ENCODE measurements around the gene GRK5. TPM values are rescaled to one million over a fixed set of nuclear protein-coding genes. Genes with fewer than 3 reads are reported as not detected.

GRK5 gene
- total RNA-seq, 1 donor, result 10.6 TPM

DNA sequence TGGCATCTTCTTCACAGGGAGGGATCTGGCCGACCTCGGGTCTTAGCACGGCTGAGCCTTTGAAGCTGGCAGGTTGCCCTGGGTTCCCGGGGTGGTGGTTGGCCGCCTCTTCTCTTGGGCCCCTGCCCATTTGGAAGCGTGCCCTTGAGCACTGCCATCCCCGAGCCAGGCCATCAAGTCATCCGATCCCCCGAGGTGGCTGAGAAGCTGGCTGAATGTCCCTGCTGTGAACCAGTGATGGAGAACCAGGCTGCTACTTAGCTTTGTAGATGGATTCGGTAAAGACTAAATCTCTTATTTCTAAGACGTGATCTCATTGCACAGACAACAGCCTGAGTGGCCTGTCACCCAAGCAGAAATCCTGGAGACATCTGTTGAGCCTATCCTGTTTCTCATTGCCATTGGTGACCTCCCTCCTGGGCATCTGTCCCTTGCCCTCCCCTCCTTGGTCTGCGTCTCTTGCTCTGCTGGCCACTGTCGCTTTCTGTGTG lies 74.3 kb downstream of the GRK5 start:
- H3K4me3 ChIP-seq (ENCODE audit: low read length), result no peak overlapping the region
- H3K4me1 ChIP-seq (ENCODE audit: insufficient read depth, low read length), result peaks cover 33% of the 10 kb centered on the region
- H3K9me3 ChIP-seq (ENCODE audit: low read depth, low read length), result no peaks in the 10 kb centered on the region
- H3K27me3 ChIP-seq (ENCODE audit: insufficient read depth, low read length), result no peaks in the 10 kb centered on the region

DNA sequence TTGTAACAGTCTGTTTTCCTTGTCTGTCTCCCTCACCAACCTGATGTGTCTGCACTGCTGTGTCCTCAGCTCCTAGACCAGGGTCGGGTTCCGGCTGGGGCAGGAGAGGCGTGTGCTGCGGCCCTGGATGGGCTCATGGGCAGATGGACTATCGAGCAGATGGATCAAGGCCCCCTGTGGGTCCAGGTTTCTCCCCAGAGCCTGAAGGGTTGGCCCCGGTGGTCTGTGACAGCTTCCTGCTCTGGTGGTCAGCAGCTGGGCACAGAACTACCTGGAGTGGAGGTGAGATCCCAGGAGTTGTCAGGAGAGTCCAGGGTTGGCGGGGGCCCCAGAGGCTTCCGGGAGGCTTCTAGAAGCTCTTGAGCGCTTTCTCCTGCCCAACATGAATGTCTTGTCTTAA lies 75.1 kb downstream of the GRK5 start:
- Histone ChIP-seq H3K9me3 (ENCODE audit: low read depth, low read length) (no peaks in the 10 kb centered on the region), H3K4me1 (ENCODE audit: insufficient read depth, low read length) (peaks cover 36% of the 10 kb centered on the region), H3K4me3 (ENCODE audit: low read length) (no peak overlapping the region), H3K27me3 (ENCODE audit: insufficient read depth, low read length) (no peaks in the 10 kb centered on the region)

DNA sequence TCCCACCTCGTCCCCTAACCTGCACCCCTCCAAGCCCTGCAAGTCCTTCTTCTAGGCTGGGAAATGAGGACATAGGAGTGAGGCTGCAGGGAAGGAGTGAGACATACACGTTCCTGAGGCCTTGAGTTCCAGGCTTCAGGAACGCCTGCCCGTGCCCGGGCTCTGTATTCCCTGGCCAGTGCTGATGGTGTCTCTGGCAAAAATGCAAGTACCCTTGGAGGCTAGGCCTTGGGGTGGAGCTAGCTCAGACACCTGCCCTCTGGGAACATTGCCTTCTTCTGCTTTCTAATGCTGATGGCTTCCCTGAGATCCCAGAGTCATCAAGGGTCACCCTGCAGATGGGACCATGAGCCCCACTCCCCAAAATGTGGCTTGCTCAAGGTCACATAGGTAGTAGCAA lies 76.0 kb downstream of the GRK5 start:
- H3K4me1 ChIP-seq (ENCODE audit: insufficient read depth, low read length), result peaks cover 36% of the 10 kb centered on the region
- no peaks in the 10 kb centered on the region for H3K9me3 ChIP-seq (ENCODE audit: low read depth, low read length)
- no peak overlapping the region for H3K4me3 ChIP-seq (ENCODE audit: low read length)
- no peaks in the 10 kb centered on the region for H3K27me3 ChIP-seq (ENCODE audit: insufficient read depth, low read length)

DNA sequence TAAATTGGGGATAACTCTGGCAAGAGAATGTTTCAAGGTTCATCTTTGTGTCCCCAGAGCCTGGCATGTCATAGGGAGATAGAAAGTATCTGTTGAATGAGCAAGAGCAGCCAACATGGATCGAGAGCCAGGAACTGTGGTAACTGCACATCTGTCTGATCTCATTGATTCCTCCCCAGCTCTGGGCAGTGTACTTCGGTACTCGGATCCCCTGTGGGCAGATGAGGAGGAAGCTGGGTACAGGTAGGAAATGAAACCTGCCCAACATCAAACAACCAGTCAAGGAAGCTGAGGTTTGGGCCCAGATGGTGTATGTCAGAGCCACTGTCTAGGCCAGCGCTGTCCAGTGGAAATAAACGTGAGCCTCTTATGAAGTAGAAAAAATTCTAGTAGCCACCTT lies 76.4 kb downstream of the GRK5 start:
- no peaks in the 10 kb centered on the region for H3K27me3 ChIP-seq (ENCODE audit: insufficient read depth, low read length)
- H3K4me3 ChIP-seq (ENCODE audit: low read length), result no peak overlapping the region
- H3K9me3 ChIP-seq (ENCODE audit: low read depth, low read length), result no peaks in the 10 kb centered on the region
- H3K4me1 ChIP-seq (ENCODE audit: insufficient read depth, low read length), result peaks cover 40% of the 10 kb centered on the region

DNA sequence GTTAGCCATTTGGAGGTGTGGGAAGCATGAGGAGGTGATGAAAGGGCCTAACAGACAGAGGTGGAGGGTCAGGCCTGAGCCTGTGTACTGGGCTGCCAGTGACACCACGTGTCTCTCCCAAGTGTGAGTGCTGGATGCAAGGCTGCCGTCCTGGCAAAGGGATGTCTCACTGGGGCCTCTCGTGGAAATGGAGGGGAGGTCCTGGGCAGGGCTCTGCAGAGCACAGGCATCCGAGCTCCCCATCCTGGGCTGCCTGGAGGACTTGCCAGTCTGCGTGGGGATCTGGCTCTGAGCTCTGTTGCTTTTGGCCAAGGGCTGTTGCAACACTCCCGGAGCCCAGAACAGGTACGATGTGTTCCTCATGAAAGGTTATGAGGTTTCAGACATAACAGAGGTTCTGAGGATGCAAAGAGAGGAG lies 77.3 kb downstream of the GRK5 start:
- Histone ChIP-seq H3K27me3 (ENCODE audit: insufficient read depth, low read length) (no peaks in the 10 kb centered on the region), H3K4me1 (ENCODE audit: insufficient read depth, low read length) (peaks cover 48% of the 10 kb centered on the region), H3K9me3 (ENCODE audit: low read depth, low read length) (no peaks in the 10 kb centered on the region), H3K4me3 (ENCODE audit: low read length) (no peak overlapping the region)

DNA sequence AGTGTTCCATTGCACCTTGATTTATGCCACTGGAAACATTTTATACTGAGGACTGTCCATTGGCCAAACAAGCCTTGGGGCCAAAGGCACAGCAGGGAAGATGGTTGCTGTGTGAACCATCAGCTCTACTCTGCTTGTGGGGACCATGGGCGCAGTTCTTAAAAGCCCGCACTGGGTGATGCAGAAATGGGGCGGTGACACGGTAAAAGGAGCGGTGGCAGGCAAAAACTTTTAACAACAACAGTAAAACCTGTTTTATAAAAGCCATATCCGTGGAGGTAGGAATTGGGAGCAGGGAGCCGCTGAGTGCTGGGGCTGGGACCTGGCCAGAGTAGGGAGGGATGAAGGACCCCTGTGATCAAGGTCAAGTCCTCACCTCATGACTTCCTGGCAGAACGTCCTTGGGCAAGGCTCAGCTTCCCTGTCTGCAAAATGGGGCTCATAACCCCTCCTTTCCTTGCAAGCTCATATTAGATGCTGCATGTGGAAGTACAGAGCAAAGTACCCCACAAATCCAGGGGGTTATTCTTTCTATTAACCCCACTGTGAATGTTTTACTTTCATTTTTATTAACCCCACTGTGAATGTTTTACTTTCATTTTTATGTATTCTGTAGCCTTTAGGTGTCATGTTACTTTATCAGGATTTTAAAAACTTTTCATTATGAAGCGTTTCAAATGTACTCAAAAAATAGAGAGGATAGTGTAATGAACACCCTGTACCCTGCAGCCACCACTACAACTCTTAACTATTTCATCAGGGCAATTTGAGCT lies 78.3 kb downstream of the GRK5 start:
- H3K4me1 ChIP-seq (ENCODE audit: insufficient read depth, low read length), result peaks cover 58% of the 10 kb centered on the region
- H3K27me3 ChIP-seq (ENCODE audit: insufficient read depth, low read length), result no peaks in the 10 kb centered on the region
- H3K4me3 ChIP-seq (ENCODE audit: low read length), result no peak overlapping the region
- no peaks in the 10 kb centered on the region for H3K9me3 ChIP-seq (ENCODE audit: low read depth, low read length)

DNA sequence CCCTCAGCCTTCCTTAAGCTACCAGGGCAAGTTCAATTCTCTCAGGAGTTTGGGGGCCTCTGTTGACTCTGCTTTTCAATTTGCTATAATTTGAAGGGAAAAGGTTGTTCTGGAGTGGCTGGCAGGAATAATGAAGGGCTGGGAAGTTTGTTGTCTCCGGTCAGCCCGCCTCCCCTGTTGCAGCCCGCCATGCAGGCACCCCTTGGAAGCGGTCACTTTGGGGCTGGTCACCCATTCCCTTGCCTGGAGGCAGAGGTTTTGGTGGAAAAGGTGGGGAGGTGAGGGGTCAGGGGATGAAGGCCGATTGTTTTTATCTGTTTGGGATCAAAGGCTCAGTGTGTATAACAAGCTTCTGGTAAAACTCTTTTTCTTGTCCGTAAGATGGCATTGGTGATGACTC lies 79.1 kb downstream of the GRK5 start:
- H3K9me3 ChIP-seq (ENCODE audit: low read depth, low read length), result no peaks in the 10 kb centered on the region
- H3K4me1 ChIP-seq (ENCODE audit: insufficient read depth, low read length), result peaks cover 66% of the 10 kb centered on the region
- no peak overlapping the region for H3K4me3 ChIP-seq (ENCODE audit: low read length)
- H3K27me3 ChIP-seq (ENCODE audit: insufficient read depth, low read length), result no peaks in the 10 kb centered on the region

DNA sequence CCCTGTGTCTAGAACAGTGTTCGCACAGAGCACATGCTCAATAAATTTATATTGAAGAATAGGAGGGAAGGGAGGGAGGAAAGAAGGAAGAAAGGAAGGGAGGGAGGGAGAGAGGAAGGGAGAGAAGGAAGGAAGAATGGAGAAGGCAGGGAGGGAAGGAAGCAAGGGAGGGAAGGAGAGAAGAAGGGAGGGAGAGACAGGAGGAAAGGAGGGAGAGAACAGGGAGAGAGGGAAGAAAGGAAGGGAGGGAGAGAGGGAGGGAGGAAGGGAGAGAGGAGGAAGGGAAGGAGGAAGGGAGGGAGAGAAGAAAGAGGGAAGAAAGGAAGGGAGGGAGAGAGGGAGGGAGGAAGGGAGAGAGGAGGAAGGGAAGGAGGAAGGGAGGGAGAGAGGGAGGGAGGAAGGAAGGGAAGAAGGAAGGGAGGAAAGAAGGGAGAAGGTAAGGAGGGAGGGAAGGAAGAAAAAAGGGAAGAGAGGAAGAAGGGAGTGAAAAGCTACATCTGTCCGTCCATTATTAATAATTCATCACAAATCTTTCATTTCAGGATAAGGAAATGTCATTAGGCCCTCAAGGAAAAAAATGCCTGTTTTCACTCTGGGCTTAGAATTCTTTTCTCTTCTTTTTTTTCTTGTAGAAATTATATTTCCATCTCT lies 79.7 kb downstream of the GRK5 start:
- Histone ChIP-seq H3K4me3 (ENCODE audit: low read length) (no peak overlapping the region), H3K4me1 (ENCODE audit: insufficient read depth, low read length) (peaks cover 72% of the 10 kb centered on the region), H3K9me3 (ENCODE audit: low read depth, low read length) (no peaks in the 10 kb centered on the region), H3K27me3 (ENCODE audit: insufficient read depth, low read length) (no peaks in the 10 kb centered on the region)

DNA sequence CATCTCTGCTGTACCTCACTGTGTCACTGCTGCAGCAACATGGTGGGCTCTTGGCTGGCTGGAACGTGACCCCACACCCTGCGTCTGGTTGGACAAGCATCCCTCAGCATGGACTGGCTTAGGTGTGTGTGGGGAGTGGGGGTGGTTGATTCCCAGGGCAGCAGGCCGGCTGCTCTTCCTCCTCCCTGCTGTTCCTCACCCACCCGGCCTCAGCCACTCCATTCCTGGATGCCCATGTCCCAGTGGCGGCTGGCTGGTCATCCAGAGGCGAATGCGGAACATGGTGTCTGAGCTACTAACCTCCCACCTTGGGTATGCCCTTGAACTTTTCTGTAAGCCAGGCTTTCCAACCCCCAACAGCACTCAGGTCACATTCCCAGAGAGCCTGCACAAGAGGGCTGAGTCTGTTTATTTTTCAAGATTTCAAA lies 81.2 kb downstream of the GRK5 start:
- Histone ChIP-seq H3K27me3 (ENCODE audit: insufficient read depth, low read length) (no peaks in the 10 kb centered on the region), H3K4me1 (ENCODE audit: insufficient read depth, low read length) (peaks cover 80% of the 10 kb centered on the region), H3K9me3 (ENCODE audit: low read depth, low read length) (no peaks in the 10 kb centered on the region), H3K4me3 (ENCODE audit: low read length) (no peak overlapping the region)

DNA sequence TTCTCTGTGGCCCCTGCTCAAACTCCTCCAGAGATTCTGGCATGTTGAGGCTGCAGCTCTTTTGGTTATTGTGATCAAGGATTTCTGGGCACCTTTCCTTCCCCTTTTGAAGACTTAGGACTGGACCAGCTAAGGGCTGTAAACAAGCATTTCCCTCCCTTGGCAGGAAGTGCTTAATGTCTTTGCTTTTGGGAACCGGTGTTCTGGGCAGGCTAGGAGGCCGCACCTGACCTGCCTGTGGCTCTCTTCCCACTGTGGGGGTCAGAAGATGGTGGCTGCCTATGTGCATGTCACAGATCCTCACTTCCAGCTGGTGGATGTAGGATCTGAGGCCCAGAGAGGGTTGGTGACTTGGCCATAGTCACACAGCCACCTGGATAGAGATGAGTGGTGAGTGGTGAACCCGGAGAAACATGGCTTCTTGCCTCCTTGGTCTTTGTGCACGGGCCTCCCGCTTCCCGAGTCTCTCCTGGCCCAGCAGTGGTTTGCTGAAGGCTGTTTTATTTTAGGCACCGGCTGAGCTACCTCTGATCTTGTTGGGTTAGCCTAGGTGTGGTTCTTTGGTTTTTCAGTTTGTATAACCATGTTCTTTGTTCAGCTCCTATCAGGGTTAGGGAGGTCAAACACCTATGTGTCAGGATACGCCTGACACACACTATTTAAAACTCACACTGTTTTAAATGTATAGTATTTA lies 82.0 kb downstream of the GRK5 start:
- H3K4me1 ChIP-seq (ENCODE audit: insufficient read depth, low read length), result peaks cover 72% of the 10 kb centered on the region
- H3K4me3 ChIP-seq (ENCODE audit: low read length), result no peak overlapping the region
- no peaks in the 10 kb centered on the region for H3K27me3 ChIP-seq (ENCODE audit: insufficient read depth, low read length)
- no peaks in the 10 kb centered on the region for H3K9me3 ChIP-seq (ENCODE audit: low read depth, low read length)

DNA sequence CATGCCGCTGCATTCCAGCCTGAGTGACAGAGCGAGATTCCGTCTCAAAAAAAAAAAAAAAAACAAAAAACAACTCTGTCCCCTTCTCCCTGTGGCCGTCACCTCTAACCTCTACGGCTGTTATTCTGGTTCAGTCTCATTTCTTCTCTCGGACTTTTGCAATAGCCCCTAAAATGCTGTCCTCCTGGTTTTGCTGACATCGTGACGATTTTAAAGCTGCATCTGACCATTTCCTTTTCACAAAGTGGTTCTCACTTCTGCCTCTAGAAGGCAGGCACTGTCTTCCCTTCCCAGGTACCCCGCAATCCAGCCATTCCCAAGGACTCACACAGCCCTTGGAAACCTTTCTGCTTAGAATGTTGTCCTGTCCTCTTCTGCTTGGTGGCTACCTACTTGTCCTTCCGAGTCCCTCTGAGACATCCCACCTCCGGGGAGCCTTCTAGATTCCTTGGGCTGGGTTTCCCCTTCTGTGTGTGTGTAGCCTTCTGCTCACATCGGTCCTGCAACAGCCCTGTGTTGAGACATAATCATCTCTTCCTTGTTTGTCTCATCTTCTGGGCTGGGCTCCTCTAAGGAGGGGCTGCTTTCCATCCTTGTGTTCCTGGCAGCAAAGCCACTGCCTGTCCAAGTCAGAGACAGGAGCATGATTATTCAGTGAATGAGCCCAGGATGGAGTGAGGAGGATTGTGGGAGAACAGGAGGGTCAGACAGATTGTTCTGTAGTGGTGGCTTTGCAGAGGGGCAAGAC lies 83.1 kb downstream of the GRK5 start:
- Histone ChIP-seq H3K27me3 (ENCODE audit: insufficient read depth, low read length) (no peaks in the 10 kb centered on the region), H3K9me3 (ENCODE audit: low read depth, low read length) (no peaks in the 10 kb centered on the region), H3K4me1 (ENCODE audit: insufficient read depth, low read length) (peaks cover 61% of the 10 kb centered on the region), H3K4me3 (ENCODE audit: low read length) (no peak overlapping the region)

DNA sequence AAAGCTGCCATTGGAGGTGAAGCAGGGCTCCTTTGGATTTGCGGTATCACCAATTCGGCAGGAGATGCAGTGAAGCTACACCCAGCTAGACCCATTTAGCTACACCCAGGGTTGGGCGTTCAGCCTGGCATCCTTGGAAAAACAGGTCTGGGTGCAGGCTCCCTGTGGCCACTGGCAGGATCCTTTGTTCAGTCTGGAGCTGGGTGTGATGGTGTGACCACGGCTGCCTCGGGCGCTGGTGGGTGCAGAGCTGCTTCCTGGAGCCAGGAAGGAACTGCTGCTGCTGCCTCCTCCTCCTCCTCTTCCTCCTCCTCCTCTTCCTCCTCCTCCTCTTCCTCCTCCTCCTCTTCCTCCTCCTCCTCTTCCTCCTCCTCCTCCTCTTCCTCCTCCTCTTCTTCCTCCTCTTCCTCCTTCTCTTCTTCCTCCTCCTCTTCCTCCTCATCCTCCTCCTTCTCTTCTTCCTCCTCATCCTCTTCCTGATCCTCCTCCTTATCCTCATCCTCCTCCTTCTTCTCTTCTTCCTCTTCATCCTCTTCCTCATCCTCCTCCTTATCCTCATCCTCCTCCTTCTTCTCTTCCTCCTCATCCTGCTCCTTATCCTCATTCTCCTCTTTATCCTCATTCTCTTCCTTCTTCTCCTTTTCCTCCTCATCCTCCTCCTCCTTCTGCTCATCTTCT lies 84.0 kb downstream of the GRK5 start:
- H3K4me1 ChIP-seq (ENCODE audit: insufficient read depth, low read length), result peaks cover 55% of the 10 kb centered on the region
- no peak overlapping the region for H3K4me3 ChIP-seq (ENCODE audit: low read length)
- no peaks in the 10 kb centered on the region for H3K9me3 ChIP-seq (ENCODE audit: low read depth, low read length)
- H3K27me3 ChIP-seq (ENCODE audit: insufficient read depth, low read length), result no peaks in the 10 kb centered on the region

DNA sequence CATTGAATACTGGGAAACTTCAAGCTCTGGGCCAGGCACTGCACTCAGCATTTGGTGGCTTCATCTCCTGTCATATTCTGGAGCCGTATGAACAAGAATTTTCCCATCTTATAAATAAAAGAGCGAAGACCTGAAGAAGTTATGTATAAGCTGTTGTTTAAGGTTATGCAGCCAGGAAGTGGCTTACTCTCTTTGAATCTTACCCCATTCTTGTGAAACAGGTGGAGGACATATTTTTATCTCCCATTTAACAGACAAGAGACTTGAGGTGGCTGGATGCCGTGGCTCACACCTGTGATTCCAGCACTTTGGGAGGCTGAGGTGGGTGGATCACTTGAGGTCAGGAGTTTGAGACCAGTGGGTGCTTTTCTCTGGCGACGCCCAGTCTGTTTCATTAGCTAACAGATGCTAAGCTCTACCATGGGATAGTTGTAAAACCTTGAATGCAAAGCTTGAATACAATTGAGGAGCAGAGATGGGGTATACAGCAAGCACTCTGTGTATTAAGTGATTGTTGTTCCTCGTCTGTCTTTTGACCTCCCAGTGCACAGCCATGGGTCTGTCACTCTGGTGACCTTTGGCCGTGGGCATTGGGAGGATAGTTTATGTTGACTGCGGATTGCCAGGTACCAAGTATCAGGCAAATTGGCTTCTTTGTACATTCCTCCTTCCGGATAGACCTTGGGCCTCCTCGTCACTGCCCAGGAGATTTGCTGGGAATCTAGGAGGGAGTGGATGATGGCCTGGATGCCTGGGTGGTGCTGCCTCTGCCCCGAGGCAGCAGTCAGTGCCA lies 85.8 kb downstream of the GRK5 start:
- Histone ChIP-seq H3K27me3 (ENCODE audit: insufficient read depth, low read length) (no peaks in the 10 kb centered on the region), H3K9me3 (ENCODE audit: low read depth, low read length) (no peaks in the 10 kb centered on the region), H3K4me1 (ENCODE audit: insufficient read depth, low read length) (peaks cover 49% of the 10 kb centered on the region), H3K4me3 (ENCODE audit: low read length) (no peak overlapping the region)

DNA sequence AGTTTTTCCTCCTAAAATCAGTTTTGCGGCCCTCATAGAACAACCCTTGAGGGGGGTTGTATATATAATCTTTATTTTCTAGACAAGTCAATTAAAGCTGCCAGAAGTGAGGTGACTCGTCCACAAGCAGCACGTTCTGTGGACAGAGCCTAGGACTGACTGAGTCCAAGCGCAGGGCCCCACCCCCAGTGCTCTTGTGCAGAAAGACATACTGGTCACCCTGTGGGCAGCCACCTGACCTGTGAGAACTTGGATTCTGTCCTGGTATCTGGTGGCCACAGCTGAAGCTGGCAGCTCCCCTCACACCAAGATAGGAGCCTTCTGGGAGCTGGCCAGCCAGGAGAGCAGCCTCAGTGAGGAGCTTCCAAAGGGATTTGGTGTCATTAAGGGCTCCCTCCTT lies 89.3 kb downstream of the GRK5 start:
- H3K4me3 ChIP-seq (ENCODE audit: low read length), result no peak overlapping the region
- no peaks in the 10 kb centered on the region for H3K9me3 ChIP-seq (ENCODE audit: low read depth, low read length)
- peaks cover 44% of the 10 kb centered on the region for H3K4me1 ChIP-seq (ENCODE audit: insufficient read depth, low read length)
- no peaks in the 10 kb centered on the region for H3K27me3 ChIP-seq (ENCODE audit: insufficient read depth, low read length)
